ENCODE measurements around the gene AP2B1. TPM values are rescaled to one million over a fixed set of nuclear protein-coding genes. Genes with fewer than 3 reads are reported as not detected.

The AP2B1 gene
- total RNA-seq, 3 donors from 2014 or later = 78.4 to 91.9 (median 88.5) TPM

DNA sequence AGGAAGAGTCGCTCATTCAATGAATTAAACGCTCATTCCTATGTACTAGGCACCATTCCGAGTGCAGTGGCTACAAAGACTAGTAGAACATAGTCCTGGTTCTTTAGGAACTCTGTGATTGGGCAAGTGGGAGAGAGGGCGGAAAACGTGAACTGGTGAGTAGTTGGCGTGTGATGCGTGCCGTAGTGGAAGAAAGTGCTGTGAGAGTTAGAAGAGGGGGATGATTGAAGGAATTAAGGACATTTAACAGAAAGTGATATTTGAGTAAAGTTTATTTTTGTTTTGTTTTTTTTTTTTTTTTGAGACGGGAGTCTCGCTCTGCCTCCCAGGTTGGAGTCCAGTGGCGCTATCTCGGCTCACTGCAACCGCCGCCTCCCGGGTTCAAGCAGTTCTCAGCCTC lies 18.6 kb upstream of the AP2B1 start:
- intact Hi-C loops (cut with DNase I; ENCODE audit: low total_unique reads) = no loop called here
- H3K9me3 ChIP-seq = no peaks in the 10 kb centered on the region
- DNase-seq (ENCODE audit: low spot score in 2 of 2) = no peak
- H3K27me3 ChIP-seq = no peaks in the 10 kb centered on the region
- TF ChIP-seq POLR2A (IDR thresholded peaks at IDR 0.05) = no peak
- TF ChIP-seq POLR2AphosphoS5 (IDR thresholded peaks at IDR 0.05) = no peak
- TF ChIP-seq, protein P1, sequence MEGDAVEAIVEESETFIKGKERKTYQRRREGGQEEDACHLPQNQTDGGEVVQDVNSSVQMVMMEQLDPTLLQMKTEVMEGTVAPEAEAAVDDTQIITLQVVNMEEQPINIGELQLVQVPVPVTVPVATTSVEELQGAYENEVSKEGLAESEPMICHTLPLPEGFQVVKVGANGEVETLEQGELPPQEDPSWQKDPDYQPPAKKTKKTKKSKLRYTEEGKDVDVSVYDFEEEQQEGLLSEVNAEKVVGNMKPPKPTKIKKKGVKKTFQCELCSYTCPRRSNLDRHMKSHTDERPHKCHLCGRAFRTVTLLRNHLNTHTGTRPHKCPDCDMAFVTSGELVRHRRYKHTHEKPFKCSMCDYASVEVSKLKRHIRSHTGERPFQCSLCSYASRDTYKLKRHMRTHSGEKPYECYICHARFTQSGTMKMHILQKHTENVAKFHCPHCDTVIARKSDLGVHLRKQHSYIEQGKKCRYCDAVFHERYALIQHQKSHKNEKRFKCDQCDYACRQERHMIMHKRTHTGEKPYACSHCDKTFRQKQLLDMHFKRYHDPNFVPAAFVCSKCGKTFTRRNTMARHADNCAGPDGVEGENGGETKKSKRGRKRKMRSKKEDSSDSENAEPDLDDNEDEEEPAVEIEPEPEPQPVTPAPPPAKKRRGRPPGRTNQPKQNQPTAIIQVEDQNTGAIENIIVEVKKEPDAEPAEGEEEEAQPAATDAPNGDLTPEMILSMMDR (IDR thresholded peaks at IDR 0.05) = no peak
- H3K27ac ChIP-seq = peak overlapping the region; percentile 80 to 85
- peak overlapping the region; percentile 64 to 78 (median 72) for H3K4me3 ChIP-seq
- H3K4me1 ChIP-seq = peaks cover 3 to 8% of the 10 kb centered on the region in 2 donors
- no peaks in the 10 kb centered on the region for H3K36me3 ChIP-seq

DNA sequence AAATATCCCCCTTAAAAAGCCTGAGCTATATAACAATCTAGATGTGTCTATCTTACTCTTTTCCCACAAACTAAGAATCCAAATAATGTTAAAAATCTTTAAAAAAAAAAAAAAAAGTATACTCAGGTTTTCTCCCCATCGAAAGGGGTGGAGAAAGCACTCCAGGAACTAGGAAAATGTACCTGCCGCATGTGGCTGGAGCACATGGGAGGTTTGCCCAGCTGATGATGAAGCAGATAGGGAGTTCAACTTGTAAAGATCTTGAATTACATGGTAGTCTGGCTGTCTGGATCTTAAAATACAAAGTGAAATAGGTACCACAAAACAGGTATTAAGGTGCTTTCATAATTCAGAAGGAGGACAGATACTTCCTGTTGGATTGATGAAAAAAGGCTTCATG lies 17.7 kb upstream of the AP2B1 start:
- no peak for DNase-seq (ENCODE audit: low spot score in 2 of 2)
- no peaks in the 10 kb centered on the region for H3K27me3 ChIP-seq
- H3K36me3 ChIP-seq = no peaks in the 10 kb centered on the region
- H3K4me1 ChIP-seq = peaks cover 3 to 8% of the 10 kb centered on the region in 2 donors
- no peak overlapping the region for H3K4me3 ChIP-seq
- H3K27ac ChIP-seq = no peak overlapping the region
- no peaks in the 10 kb centered on the region for H3K9me3 ChIP-seq
- intact Hi-C loops (cut with DNase I; ENCODE audit: low total_unique reads) = no loop called here
- TF ChIP-seq POLR2AphosphoS5 (IDR thresholded peaks at IDR 0.05) (no peak), POLR2A (IDR thresholded peaks at IDR 0.05) (no peak)
- TF ChIP-seq, protein P1 (IDR thresholded peaks at IDR 0.05) = no peak

DNA sequence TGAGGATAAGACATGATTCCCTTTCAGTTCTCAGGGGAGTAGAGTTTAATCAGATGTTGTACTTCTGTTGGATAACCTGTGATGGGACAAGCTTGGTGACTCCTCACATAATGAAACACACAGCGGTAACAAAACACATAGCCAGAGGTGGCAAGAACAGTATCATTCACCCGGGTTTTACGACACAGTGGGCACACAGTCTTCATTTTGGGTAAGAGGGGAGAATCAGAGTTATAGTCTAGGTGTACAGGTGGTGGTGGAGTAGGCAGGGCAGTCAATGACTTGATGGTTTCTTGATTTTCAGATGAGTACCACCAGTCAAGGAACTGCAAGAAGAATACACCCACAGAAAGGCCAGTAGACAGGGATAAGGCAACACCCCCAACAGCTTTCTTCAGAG lies 11.4 kb upstream of the AP2B1 start:
- Histone ChIP-seq H3K27ac (no peak overlapping the region), H3K36me3 (no peaks in the 10 kb centered on the region), H3K4me3 (no peak overlapping the region), H3K9me3 (no peaks in the 10 kb centered on the region), H3K27me3 (no peaks in the 10 kb centered on the region), H3K4me1 (peaks cover 0 to 6% of the 10 kb centered on the region in 2 donors)
- intact Hi-C loops (cut with DNase I; ENCODE audit: low total_unique reads) = no loop called here
- DNase-seq (ENCODE audit: low spot score in 2 of 2) = no peak
- TF ChIP-seq, protein P1 (IDR thresholded peaks at IDR 0.05) = no peak
- TF ChIP-seq POLR2AphosphoS5 (IDR thresholded peaks at IDR 0.05) (no peak), POLR2A (IDR thresholded peaks at IDR 0.05) (no peak)

DNA sequence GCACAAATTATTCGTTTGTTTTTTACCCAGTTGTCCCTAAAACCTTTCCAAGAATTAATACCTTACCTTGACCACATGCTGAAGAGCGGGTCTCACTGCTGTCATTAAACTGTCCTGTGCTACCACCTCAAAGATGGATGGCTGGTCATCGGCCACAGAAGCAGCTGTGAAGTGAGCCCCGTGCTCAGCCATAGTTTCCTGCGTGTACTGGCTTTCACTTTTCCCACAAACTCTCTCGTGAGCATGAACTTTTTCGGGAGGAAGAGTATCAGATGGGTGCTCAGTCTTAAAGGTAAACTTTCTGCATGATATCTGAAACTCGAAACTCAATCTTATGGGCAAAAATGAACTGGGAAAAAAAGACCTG lies 9.3 kb upstream of the AP2B1 start:
- no peak for TF ChIP-seq POLR2A (IDR thresholded peaks at IDR 0.05)
- TF ChIP-seq POLR2AphosphoS5 (IDR thresholded peaks at IDR 0.05) = no peak
- TF ChIP-seq, protein P1 (IDR thresholded peaks at IDR 0.05) = no peak
- intact Hi-C loops (cut with DNase I; ENCODE audit: low total_unique reads) = no loop called here

DNA sequence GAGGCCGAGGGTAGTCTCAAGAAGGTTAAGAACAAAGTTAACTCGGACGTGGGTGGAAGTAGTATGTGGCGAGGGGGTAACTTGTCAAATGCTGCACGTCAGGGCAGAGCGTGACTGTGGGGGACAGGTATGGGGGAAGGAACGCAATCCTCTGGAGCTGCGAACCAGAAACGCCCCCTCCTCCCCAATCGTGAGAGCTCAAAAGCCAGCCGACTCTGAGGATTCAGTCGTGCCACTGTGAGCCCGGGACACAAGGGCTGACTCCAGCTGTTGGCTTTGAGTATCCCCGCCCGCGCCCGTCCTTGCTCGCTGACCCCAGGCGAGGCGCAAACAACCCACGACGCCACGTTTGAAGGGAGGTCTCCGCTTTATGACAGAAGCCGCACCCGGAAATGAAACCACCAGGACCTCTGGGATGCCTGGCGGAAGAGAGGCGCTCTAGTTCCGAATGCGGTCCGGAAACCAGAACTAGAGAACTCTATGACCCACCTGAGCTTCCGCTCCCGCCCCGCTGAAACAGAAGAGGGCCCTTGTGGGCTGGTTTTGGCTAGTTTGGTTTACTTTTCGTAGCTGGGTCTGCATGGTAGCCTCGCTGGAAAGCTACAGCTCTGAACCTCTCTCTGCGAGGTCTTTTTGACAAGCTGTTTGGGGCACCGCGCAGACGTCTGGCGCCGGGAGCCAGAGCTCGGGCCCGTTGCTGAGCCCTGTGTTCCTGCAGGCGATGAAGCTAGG lies 8.8 kb upstream of the AP2B1 start, which contains the start of gene PEX12:
Gene PEX12, minus strand, starts transcription at position 375 of the 732 bp plus-strand sequence. CDS start 550 bp downstream, outside the sequence.
- intact Hi-C loops (cut with DNase I; ENCODE audit: low total_unique reads) = no loop called here
- Histone ChIP-seq H3K27ac (peak within 1 kb of the TSS; percentile 83 to 92), H3K27me3 (no peaks in the 10 kb centered on the region), H3K4me3 (peak within 1 kb of the TSS; percentile 74 to 81 (median 80)), H3K36me3 (no peaks in the 10 kb centered on the region), H3K4me1 (peaks cover 0 to 6% of the 10 kb centered on the region in 2 donors), H3K9me3 (no peaks in the 10 kb centered on the region)
- peak; percentile 73 to 82 for DNase-seq (ENCODE audit: low spot score in 2 of 2)
- TF ChIP-seq POLR2A (IDR thresholded peaks at IDR 0.05) (peak; percentile 72), POLR2AphosphoS5 (IDR thresholded peaks at IDR 0.05) (peak; percentile 75 to 85 (median 75))
- TF ChIP-seq, protein P1 (IDR thresholded peaks at IDR 0.05) = no peak

More for the DNA sequence above, 9.3 kb upstream of the AP2B1 start:
- Histone ChIP-seq H3K4me3 (peak overlapping the region; percentile 74 to 81 (median 80)), H3K27ac (peak overlapping the region; percentile 83 to 92), H3K4me1 (peaks cover 0 to 6% of the 10 kb centered on the region in 2 donors), H3K9me3 (no peaks in the 10 kb centered on the region), H3K36me3 (no peaks in the 10 kb centered on the region), H3K27me3 (no peaks in the 10 kb centered on the region)
- DNase-seq (ENCODE audit: low spot score in 2 of 2) = no peak
